Lung (tissue), 12 donors: ENCODE results near the gene MOK. TPM values are rescaled to one million over a fixed set of nuclear protein-coding genes. Genes with fewer than 3 reads are reported as not detected.

ENCODE experiments used
- ATAC-seq: fragments of 200-7000 bp; cut with Tn5 transposase; one replicate; pipeline ENCODE4 v1.9.1; 2020; ENCODE audit warnings: moderate number of reproducible peaks; ENCODE audit not compliant: insufficient read depth, low FRiP score
- DNase-seq, 3 donors: peaks; one replicate each; pipeline ENCODE4 v3.0.0-alpha.2; 2013 to 2017
- H3K27ac ChIP-seq, 2 donors: one replicate each; pipeline ENCODE4 v1.5.1; 2013; ENCODE audit warnings: mild to moderate bottlenecking in 2 of 2, moderate library complexity in 2 of 2, control low read depth in 1 of 2, inconsistent platforms in 1 of 2, low read depth in 1 of 2, low read length in 1 of 2
- H3K27me3 ChIP-seq, 3 donors: one replicate each; pipeline ENCODE4 v1.5.1; 2013; ENCODE audit warnings: low read length in 2 of 3; ENCODE audit not compliant: control insufficient read depth in 3 of 3, insufficient read depth in 3 of 3
- H3K36me3 ChIP-seq, 4 donors: one replicate each; pipeline ENCODE4 v1.5.1; 2013; ENCODE audit warnings: low read length in 4 of 4, mild to moderate bottlenecking in 1 of 4, moderate library complexity in 1 of 4; ENCODE audit not compliant: control insufficient read depth in 4 of 4, insufficient read depth in 4 of 4
- H3K4me1 ChIP-seq, 5 donors: one replicate each; pipeline ENCODE4 v1.5.1; 2013; ENCODE audit warnings: low read length in 5 of 5, mild to moderate bottlenecking in 2 of 5, moderate library complexity in 1 of 5; ENCODE audit not compliant: control insufficient read depth in 5 of 5, insufficient read depth in 5 of 5
- H3K4me3 ChIP-seq: one replicate; pipeline ENCODE4 v1.5.1; 2013; ENCODE audit warnings: mild to moderate bottlenecking, control low read depth, moderate library complexity
- H3K9ac ChIP-seq, 2 donors: one replicate each; pipeline ENCODE4 v1.5.1; 2013; ENCODE audit warnings: low read length in 2 of 2, control low read depth in 1 of 2; ENCODE audit not compliant: insufficient read depth in 1 of 2
- H3K9me3 ChIP-seq, 4 donors: one replicate each; pipeline ENCODE4 v1.5.1; 2013; ENCODE audit warnings: low read length in 3 of 4, mild to moderate bottlenecking in 1 of 4, moderate library complexity in 1 of 4; ENCODE audit not compliant: control insufficient read depth in 4 of 4, insufficient read depth in 3 of 4
- WGBS, 2 donors: extraction: QIAGEN DNeasy Blood & Tissue Kit; methylation state at CpG; one replicate each; pipeline ENCODE4 v1.1.7; 2013; 5-methylcytosine and 5-hydroxymethylcytosine counted together
- polyA plus RNA-seq, 2 donors: library from polyadenylated mRNA; stranded (reverse); fragments of 200-250 nt; gene quantifications; one replicate each; pipeline ENCODE4 v1.2.1, GENCODE V29; 2013
- total RNA-seq, 2 donors: library from RNA; depleted of rRNA in 1 of 2; stranded (reverse); fragments of >200 nt in 1 of 2; gene quantifications; one replicate each; pipeline ENCODE4 v1.2.1, GENCODE V29; 2014 to 2021
- TF ChIP-seq, protein P1 (sequence below): IDR thresholded peaks from 2 replicates; pipeline ENCODE4 v1.5.1; 2012; ENCODE audit warnings: mild to moderate bottlenecking; ENCODE audit errors: control extremely low read depth, extremely low read depth
- donor health status: control.
- donor health status: control.
- donor health status: Bipolar disorder and iron deficiency.
- donor health status: healthy.
- donor health status: DM: yes; HTN: yes; CAD: no.

Gene MOK
- total and polyA plus RNA-seq, 4 donors: 11.1 to 35.4 (median 25.4) TPM

- ATAC-seq (no peak), DNase-seq (peak; percentile 79 to 91 (median 83))
- H3K4me1 ChIP-seq: peaks cover 3 to 32% (median 9%) of the 10 kb centered on the region in 5 donors
Observed at GRCh38 chr14:102316338-102316742, 11.4 kb upstream of the MOK start.

GRCh38 chr14:102315121-102315520 lies 10.2 kb upstream of the MOK start:
- TF ChIP-seq, protein P1, sequence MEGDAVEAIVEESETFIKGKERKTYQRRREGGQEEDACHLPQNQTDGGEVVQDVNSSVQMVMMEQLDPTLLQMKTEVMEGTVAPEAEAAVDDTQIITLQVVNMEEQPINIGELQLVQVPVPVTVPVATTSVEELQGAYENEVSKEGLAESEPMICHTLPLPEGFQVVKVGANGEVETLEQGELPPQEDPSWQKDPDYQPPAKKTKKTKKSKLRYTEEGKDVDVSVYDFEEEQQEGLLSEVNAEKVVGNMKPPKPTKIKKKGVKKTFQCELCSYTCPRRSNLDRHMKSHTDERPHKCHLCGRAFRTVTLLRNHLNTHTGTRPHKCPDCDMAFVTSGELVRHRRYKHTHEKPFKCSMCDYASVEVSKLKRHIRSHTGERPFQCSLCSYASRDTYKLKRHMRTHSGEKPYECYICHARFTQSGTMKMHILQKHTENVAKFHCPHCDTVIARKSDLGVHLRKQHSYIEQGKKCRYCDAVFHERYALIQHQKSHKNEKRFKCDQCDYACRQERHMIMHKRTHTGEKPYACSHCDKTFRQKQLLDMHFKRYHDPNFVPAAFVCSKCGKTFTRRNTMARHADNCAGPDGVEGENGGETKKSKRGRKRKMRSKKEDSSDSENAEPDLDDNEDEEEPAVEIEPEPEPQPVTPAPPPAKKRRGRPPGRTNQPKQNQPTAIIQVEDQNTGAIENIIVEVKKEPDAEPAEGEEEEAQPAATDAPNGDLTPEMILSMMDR: no peak
- H3K9ac ChIP-seq: no peak overlapping the region
- no peak overlapping the region for H3K4me3 ChIP-seq
- DNase-seq: no peak
- WGBS, 2 donors: 92 to 93% methylated on average over 6 of the region's 6 CpGs
- no peak for ATAC-seq
- H3K9me3 ChIP-seq: no peaks in the 10 kb centered on the region
- H3K4me1 ChIP-seq: peaks cover 0 to 25% (median 2%) of the 10 kb centered on the region in 5 donors
- no peaks in the 10 kb centered on the region for H3K36me3 ChIP-seq
- no peaks in the 10 kb centered on the region for H3K27me3 ChIP-seq
- H3K27ac ChIP-seq: no peak overlapping the region

More at GRCh38 chr14:102316338-102316742, 11.4 kb upstream of the MOK start:
- 1 to 2% methylated on average over 10 of the region's 10 CpGs for WGBS, 2 donors
- Histone ChIP-seq H3K4me3 (peak overlapping the region; percentile 41), H3K27ac (peak overlapping the region; percentile 67 to 71), H3K36me3 (no peaks in the 10 kb centered on the region), H3K27me3 (no peaks in the 10 kb centered on the region), H3K9me3 (no peaks in the 10 kb centered on the region), H3K9ac (peak overlapping the region; percentile 28 to 81)
- TF ChIP-seq, protein P1: no peak

DNA sequence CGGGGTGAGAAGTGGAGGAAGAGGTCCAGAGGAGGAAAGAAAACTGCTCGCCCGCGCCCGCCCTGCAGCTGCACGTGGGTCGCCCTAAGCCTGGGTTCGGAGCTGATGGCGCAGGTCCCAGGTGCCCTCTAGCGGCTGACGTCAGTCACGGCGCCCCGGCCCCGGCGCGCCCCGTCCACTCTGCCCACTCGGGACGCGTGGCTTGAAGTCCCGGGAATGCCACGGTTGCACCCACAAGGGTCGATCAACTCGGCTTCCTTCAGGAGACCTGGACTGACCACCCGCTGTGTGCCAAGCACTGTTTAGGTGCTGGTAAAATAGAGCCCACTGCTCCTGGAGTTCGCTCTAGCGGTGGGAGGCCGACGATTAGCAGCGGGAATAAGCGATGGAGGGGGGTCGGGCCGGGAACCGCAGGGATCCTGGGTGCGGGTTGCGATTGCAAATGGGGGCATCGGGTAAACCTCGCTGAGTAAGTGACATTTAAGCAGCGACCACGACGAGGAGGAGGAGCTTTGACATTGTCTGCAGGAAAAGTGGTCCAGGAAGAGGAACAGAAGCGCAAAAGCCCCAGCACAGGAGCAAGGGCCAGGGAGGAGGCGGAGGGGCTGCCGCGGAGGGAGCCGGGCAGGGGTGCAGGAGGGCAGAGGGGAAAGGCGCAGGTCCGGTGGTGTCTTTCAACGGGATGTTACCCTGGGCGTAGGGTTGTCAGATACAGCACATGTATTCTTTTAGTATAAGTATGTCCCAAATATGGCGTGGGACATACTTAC lies 9.5 kb upstream of the MOK start:
- H3K27ac ChIP-seq: no peak overlapping the region
- H3K9me3 ChIP-seq: no peaks in the 10 kb centered on the region
- DNase-seq (peak; percentile 87 to 91 (median 89)), ATAC-seq (peak; percentile 75)
- 4 to 5% methylated on average over 51 to 52 of the region's 52 CpGs for WGBS, 2 donors
- H3K27me3 ChIP-seq: no peaks in the 10 kb centered on the region
- H3K9ac ChIP-seq: peak overlapping the region in 1 of 2 donors; percentile 76
- H3K4me1 ChIP-seq: peaks cover 0 to 24% (median 2%) of the 10 kb centered on the region in 5 donors
- TF ChIP-seq, protein P1: peak; percentile 93
- H3K36me3 ChIP-seq: no peaks in the 10 kb centered on the region
- peak overlapping the region; percentile 0 for H3K4me3 ChIP-seq
